GM10248 (cell line): ENCODE results near the gene LRRC3.
"Not testable (repeated sequence)": the region's sequence is repeated elsewhere in the genome, so short reads cannot be mapped to it uniquely, and the experiment has no call there.

Experiments used
- CTCF ChIA-PET: fragments of 300-600 bp; sonication (Branson Sonifier 250); formaldehyde crosslinking; extraction: SDS; loops from one replicate; lab custom pipeline; 2021; ENCODE audit warnings: antibody characterized with exemption; lab: Yijun Ruan, JAX
- POLR2A ChIA-PET: fragments of 350-650 bp; sonication (Branson Sonifier 250); formaldehyde crosslinking; extraction: SDS; loops from one replicate; lab custom pipeline; 2020; ENCODE audit warnings: antibody characterized with exemption; lab: Yijun Ruan, JAX
- DNase-seq: peaks from one replicate; pipeline ENCODE4 v3.0.0; 2012; ENCODE audit errors: extremely low spot score
- TF ChIP-seq, protein P1 (sequence below): IDR thresholded peaks from 2 replicates; pipeline ENCODE4 v1.5.1; 2012; ENCODE audit warnings: mild to moderate bottlenecking, low read depth; ENCODE audit errors: extremely low read depth, missing control alignments, control extremely low read depth

The LRRC3 gene

GRCh38 chr21:44477712-44478111 lies 22.4 kb downstream of the LRRC3 start:
- POLR2A ChIA-PET, result no interaction called here
- no peak for DNase-seq
- CTCF ChIA-PET, result interaction anchor here (0.9 to 1.0 kb wide), 2 partner anchors 8 to 176 kb away, joined by 3 to 4 read pairs; no protein-coding TSS in a partner anchor
- TF ChIP-seq, protein P1, sequence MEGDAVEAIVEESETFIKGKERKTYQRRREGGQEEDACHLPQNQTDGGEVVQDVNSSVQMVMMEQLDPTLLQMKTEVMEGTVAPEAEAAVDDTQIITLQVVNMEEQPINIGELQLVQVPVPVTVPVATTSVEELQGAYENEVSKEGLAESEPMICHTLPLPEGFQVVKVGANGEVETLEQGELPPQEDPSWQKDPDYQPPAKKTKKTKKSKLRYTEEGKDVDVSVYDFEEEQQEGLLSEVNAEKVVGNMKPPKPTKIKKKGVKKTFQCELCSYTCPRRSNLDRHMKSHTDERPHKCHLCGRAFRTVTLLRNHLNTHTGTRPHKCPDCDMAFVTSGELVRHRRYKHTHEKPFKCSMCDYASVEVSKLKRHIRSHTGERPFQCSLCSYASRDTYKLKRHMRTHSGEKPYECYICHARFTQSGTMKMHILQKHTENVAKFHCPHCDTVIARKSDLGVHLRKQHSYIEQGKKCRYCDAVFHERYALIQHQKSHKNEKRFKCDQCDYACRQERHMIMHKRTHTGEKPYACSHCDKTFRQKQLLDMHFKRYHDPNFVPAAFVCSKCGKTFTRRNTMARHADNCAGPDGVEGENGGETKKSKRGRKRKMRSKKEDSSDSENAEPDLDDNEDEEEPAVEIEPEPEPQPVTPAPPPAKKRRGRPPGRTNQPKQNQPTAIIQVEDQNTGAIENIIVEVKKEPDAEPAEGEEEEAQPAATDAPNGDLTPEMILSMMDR, result no peak

DNA sequence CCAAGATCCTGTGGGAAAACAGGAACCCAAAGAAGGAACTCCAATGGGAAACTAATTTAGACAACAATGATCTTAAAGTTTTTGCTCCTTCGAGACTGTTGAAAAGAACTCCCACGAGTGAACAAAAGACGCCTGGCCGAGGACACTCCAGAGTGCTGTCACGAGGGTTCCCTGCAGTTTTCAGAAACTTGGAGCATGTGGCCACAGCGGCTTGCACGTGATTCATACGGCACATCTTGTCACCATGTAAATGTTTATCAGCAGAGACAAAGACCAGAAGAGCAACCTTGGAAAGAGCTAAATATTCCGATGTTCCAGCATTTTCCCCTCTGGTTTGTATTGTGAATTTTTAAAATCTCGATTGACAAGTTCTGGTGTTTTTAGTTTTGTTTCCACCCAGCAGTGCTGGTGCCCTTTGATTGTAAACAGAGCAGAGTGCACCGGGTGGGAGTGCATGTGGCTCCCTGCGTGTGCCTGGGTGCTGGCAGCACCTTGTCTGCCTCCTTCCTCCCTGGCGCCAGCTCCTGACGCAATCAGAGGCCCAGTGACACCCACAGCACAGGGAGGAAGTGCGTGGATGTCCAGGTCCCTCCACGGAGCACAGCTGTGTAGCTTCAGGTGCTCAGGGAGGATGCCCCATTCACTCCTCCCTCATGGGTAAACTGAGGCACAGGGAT lies 23.0 kb downstream of the LRRC3 start:
- no peak for DNase-seq
- ChIA-PET CTCF (interaction anchor here (0.9 to 1.0 kb wide), 2 partner anchors 9 to 177 kb away, joined by 3 to 4 read pairs; no protein-coding TSS in a partner anchor), POLR2A (no interaction called here)
- TF ChIP-seq, protein P1, result no peak

GRCh38 chr21:44478801-44479167 lies 23.5 kb downstream of the LRRC3 start:
- TF ChIP-seq, protein P1, result no peak
- POLR2A ChIA-PET, result no interaction called here
- CTCF ChIA-PET, result interaction anchor here (0.9 to 1.0 kb wide), 2 partner anchors 9 to 177 kb away, joined by 3 to 4 read pairs; no protein-coding TSS in a partner anchor
- DNase-seq, result no peak

DNA sequence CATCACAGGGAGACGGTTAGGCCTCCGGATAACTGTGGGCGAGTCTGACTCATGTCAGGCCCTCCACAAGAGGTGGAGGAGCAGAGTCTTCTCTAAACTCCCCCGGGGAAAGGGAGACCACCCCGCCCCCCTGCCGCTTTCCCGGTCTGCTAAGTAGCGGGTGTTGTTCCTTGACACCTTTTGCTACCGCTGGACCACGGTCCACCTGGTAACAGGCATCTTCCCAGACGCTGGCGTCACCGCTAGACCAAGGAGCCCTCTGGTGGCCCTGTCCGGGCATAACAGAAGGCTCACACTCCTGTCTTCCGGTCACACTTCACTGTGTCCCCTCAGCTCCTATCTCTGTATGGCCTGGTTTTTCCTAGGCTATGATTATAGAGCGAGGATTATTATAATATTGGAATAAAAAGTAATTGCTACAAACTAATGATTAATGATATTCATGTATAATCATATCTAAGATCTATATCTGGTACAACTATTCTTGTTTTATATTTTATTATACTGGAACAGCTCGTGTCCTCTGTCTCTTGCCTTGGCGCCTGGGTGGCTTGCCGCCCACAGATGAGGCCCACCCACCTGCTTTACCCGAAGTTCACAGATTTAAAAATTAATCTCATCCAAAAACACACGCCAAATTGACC lies 24.4 kb downstream of the LRRC3 start:
- not testable (repeated sequence) for DNase-seq
- ChIA-PET CTCF (interaction anchor here (0.7 to 1.9 kb wide), 9 partner anchors 10 to 423 kb away, joined by 3 to 9 read pairs (median 4); partner anchors contain the start of gene UBE2G2), POLR2A (interaction anchor here (0.5 kb wide), 1 partner anchor 175 kb away, joined by 5 read pairs; no protein-coding TSS in a partner anchor)
- TF ChIP-seq, protein P1, result peak; percentile 51

DNA sequence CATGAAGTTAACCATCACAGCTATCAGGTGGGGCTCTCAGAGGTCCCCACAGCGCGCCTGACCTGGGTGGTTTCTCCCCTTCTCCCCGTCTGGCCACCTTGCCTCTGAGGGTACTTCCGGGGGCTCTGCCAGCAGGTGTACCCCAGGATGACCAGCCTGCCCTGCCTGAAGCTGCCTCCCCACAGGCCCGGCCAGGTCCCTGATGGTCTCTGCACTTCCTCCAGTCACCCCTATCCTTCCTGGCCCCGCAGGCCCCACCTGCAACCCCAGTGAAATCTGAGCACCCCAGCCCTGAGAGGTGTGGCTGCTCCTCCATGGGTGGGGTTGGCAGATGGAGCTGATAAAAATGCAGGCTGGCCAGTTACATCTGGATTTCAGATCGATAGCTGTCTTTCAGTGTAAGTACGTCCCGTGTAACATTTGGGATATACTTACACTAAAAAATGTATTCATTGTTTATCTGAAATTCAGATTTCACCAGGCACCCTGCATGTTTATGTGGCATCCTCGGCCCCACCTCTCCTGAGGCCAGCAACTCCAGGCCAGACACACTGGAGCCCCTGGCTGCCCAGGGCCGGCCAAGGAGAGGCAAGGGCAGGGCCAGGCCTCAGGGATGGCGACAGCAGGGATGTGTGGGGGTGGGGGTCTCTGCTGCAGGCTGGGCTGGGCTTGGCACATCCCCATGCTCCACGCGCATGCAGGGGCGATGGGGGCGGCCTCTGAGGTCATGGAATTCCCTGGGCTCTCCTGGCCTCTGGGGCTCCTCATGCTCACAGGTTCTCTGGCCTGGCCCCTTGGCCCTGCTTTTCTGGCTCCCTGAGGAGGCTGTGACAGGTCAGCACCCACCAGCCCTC lies 25.1 kb downstream of the LRRC3 start:
- TF ChIP-seq, protein P1, result no peak
- DNase-seq, result no peak
- CTCF ChIA-PET, result interaction anchor here (0.7 to 1.9 kb wide), 10 partner anchors 10 to 424 kb away, joined by 3 to 11 read pairs (median 5); partner anchors contain the start of gene UBE2G2
- POLR2A ChIA-PET, result interaction anchor here (0.5 kb wide), 1 partner anchor 176 kb away, joined by 5 read pairs; no protein-coding TSS in a partner anchor
